A549 treated with RU486 at 1 μM for 4 hours (cell line): ENCODE results near the gene PTPRR. TPM values are rescaled to one million over a fixed set of nuclear protein-coding genes. Genes with fewer than 3 reads are reported as not detected.

ENCODE experiments used
- total RNA-seq: library from RNA; stranded (reverse); fragments of 200-300 nt; extraction: Qiagen RNA extraction; gene quantifications from 5 replicates; pipeline ENCODE4 v1.2.3, GENCODE V29; 2022; ENCODE audit warnings: low read depth

Gene PTPRR
- total RNA-seq = 0.19 to 0.45 TPM (median 0.39 TPM) in 5 replicates

GRCh38 chr12:70920251-70920851, at the start of gene PTPRR:
TSS of gene PTPRR (minus strand) at chr12:70920738. CDS start at chr12:70920390, 348 bp downstream.

GRCh38 chr12:70637303-70638085, 283.0 kb downstream of the PTPRR start, which contains the start of gene PTPRB:
TSS of gene PTPRB (minus strand) at chr12:70637429. CDS start at chr12:70637395, 34 bp downstream.

Other genes with a start within 250 kb of the PTPRR start
- 0.23 to 0.67 TPM (median 0.44 TPM) in 3 of 5 replicates, not detected in the others for gene TSPAN8, start 237.3 kb upstream of the PTPRR start, total RNA-seq